GM21423 (cell line): ENCODE data around the gene HTR3B.
A peak's percentile ranks its signal among the peaks of the same experiment; 100 is the strongest.
"Not testable (repeated sequence)": the region's sequence is repeated elsewhere in the genome, so short reads cannot be mapped to it uniquely, and the experiment has no call there.

Experiments used
- ATAC-seq: cut with Tn5 transposase; IDR thresholded peaks from one replicate; pipeline ENCODE4 v1.9.1; 2021; ENCODE audit warnings: mild to moderate bottlenecking, moderate library complexity; ENCODE audit not compliant: unreplicated experiment

HTR3B gene

DNA sequence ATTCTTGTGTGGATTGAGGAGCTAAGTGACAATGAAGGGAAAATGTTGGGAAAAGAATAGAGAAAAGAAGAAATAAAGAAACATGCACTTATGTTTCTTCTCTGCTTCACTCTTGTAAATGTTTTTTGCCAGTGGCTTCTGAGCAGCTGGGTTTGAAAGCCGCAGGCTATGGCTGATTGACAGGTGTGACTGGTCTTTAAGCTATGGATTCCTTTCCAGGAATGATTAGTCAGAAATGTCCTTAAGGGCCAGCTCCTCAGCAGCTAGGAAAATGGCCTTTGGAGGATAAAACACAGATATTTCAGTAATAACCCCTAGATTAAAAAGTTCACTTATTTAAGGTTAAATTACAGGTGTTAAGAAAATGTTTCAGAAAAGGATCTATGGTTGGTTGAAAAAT, 22.7 kb upstream of the HTR3B start:
- ATAC-seq: no peak

DNA sequence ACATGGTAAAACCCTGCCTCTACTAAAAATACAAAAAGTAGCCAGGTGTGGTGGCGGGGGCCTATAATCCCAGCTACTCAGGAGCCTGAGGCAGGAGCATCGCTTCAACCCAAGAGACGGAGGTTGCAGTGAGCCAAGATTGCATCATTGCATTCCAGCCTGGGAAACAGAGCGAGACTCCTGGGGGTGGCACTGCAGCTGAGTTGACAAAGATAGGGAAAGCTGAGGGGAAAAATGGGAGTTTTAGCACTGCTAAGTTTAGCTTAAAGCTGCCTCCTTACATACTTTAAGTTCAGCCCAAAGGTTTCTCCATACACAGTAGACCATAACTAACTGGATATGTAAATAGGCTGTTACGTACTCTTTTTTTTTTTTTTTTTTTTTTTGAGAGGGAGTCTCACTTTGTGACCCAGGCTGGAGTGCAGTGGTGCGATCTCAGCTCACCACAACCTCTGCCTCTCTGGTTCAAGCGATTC, 20.2 kb upstream of the HTR3B start:
- ATAC-seq: no peak

GRCh38 chr11:113885897-113886296, 18.7 kb upstream of the HTR3B start:
- no peak for ATAC-seq

DNA sequence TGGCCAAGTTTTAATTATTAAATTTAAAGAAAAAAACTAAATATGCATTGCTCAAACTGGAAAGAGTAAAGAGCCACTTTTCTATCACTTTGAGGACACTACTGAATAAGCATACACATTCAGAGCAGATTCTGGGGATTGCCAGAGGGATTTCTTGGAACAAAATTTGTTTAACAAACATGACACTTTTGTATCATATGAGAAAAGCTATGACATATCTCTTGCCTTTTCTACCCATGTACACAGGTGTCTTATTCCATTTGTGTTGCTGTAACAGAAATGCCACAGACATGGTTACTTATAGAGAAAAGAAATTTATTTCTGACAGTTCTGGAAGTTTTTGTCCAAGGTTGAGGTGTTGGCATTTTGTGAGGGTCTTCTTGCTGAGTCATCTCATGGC, 15.7 kb upstream of the HTR3B start:
- ATAC-seq: no peak

DNA sequence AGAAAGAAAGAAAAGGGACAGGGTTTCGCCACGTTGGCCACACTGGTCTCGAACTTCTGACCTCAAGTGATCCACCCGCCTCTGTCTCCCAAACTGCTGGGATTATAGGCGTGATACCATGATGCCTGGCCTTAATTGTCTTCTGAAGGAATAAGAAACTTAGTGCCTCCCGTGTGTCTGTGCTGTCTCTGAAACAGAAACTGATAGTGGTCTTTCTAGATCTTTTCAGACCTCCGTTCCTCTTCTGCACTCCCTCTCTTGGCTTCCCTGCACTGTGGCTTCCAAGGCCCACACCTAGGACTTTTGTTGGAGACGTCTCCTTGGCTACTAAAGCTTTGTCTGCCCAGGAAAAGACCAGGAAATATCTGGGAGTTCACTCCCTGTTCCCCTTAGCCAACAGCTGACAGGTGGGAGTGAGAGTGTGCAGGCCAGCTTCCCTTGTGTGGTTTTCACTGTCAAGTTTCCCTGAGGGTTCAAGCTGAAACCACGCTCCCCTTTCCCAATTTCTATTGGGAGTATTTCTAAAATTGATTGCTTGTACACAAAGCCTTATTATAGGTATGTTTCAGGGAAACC, 10.1 kb upstream of the HTR3B start:
- peak; percentile 63 for ATAC-seq

- no peak for ATAC-seq
Observed at GRCh38 chr11:113895367-113896155, 9.0 kb upstream of the HTR3B start.

DNA sequence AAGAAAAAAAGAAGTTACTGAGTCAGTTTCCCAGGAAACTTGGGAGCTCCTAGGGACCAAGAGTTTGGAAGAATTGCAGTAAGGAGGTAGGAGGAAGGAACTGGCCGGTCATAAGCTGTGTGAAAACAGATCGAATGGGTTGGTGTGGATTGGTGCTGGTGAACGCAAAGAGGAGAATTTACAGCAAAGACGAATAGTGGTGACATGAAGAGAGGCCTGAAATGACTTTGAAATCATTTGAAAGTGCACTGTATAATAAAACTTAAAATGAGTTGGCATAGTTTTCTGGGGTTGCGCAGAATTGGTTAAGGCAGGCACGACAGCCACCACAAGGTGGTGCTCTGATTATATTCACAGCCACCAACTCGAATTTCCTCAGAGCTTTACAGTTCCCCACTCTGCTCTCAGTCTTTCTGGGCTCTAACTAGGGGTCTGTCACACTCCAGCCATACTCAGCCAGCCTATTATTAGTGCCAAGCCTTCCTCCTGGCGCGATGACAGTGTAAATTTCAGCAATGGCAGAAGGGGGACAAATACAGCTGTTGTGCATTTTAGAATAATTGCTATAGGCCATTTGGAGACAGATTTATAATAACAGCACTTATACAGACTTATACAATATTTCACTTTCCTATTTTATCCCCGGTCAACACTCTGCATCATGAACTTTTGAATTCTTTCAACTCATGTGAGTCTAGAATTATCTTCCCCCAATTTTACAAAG, 8.3 kb upstream of the HTR3B start:
- no peak for ATAC-seq

DNA sequence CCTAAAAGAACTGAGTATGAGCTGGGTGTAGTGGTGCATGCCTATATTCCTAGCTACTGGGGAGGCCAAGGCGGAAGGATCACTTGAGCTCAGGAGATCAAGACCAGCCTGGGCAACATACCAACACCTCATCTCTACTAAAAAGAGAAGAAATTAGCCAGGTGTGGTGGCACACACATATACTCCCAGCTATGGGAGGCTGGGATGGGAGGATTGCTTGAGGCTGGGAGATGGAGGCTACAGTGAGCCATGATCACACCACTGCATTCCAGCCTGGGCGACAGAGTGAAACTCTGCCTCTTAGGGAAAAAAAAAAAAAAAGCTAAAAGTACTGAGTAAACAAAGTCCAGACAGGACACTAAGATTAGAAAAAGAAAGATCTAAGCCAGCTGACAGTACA, 3.5 kb upstream of the HTR3B start:
- ATAC-seq: no peak

GRCh38 chr11:113906038-113906437, 1.4 kb downstream of the HTR3B start:
- no peak for ATAC-seq

- no peak for ATAC-seq
Observed at GRCh38 chr11:113906516-113906915, 1.9 kb downstream of the HTR3B start.

- no peak for ATAC-seq
Observed at GRCh38 chr11:113907152-113907551, 2.6 kb downstream of the HTR3B start.

GRCh38 chr11:113907681-113908080, 3.1 kb downstream of the HTR3B start:
- ATAC-seq: no peak

DNA sequence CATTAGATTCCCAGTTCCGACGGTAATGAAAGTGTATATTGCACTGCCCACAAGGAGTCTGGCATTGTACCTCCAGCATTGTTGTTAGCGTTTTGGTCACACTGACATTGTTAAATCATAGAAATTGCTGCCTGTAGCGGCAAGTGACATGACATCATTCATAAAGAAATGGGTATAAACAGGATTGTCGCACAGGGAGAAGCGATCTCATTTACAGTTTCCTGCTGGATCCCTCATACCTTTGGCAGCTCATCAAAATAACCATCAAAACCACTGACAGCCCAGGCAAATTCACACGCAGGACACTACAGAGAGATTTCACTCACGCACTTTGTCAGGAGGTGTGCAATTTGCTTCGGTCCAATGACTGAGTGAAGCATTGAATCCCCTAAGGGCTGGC, 3.5 kb downstream of the HTR3B start:
- no peak for ATAC-seq

DNA sequence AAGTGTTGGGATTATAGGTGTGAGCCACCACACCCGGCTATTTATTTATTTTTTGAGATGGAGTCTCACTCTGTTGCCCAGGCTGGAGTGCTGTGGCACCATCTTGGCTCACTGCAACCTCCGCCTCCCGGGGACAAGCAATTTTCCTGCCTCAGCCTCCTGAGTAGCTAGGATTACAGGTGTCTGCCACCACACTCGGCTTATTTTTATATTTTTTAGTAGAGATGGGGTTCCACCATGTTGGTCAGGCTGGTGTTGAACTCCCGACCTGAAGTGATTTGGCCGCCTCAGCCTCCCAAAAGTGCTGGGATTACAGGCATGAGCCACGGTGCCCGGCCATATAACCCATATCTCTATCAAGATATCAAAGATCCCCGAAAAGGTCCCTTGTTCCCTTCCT, 6.9 kb downstream of the HTR3B start:
- not testable (repeated sequence) for ATAC-seq

- no peak for ATAC-seq
Observed at GRCh38 chr11:113923572-113923971, 19.0 kb downstream of the HTR3B start.

- no peak for ATAC-seq
Observed at GRCh38 chr11:113926273-113927197, 21.9 kb downstream of the HTR3B start.

- no peak for ATAC-seq
Observed at GRCh38 chr11:113928311-113928710, 23.7 kb downstream of the HTR3B start.

DNA sequence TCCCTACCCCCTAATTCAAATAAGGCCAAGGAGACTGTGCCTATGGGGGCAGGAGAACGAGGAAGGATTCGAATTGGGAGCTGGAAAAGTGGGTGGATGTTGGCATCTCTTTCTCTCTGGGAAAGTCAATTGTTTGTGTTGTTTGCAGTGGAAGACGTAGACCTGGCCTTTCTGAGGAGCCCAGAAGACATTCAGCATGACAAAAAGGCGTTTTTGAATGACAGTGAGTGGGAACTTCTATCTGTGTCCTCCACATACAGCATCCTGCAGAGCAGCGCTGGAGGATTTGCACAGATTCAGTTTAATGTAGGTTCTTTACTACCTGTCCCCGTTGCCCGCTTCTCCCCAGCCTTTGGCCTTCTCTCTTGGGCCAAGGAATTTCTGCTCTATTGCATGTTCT, 28.2 kb downstream of the HTR3B start:
- no peak for ATAC-seq

GRCh38 chr11:113934193-113934592, 29.6 kb downstream of the HTR3B start:
- ATAC-seq: not testable (repeated sequence)

DNA sequence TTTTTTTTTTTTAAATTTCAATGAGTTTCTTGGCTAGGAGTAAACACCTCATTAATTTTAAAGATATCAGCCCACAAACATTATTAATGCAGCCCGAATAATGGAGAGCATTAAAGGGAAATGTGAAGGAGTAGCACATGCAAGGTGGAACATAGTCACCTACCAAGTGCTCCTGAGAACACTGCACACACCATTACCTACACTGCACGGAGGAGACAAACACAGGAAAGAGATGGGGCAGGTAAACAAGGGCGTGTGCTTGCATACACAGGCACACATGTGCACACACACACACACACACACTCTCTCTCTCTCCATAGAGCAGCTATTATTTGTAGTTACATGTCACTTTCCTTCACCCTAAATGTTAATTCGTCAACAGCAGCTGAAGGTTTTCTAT, 30.2 kb downstream of the HTR3B start:
- ATAC-seq: no peak

DNA sequence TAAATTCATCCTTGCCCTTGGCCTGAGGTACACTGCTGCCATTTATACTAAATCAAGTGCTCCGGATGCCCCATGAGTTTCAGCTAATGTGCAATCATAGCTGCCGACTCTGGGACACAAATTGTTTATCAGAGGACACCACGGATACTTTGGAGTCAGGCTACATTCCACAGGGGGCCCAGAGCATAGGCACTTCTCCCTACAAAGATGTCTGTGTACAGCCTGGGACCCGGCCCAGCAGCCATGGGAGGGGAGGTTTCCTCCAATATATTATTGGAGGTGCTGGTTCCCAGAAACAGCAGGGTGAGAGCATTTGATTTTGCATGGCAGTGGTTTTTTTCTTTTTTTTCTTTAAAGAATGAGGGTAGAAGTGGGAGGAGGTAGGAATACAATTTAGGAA, 31.3 kb downstream of the HTR3B start:
- ATAC-seq: no peak
